Measurements from ENCODE around the gene KIAA1755.
"Not testable (repeated sequence)": the region's sequence is repeated elsewhere in the genome, so short reads cannot be mapped to it uniquely, and the experiment has no call there.

Gene KIAA1755

GRCh38 chr20:38290829-38291814 lies 30.6 kb upstream of the KIAA1755 start:
- peak in 1 of 2 donors; percentile 10 for DNase-seq

GRCh38 chr20:38286586-38287531 lies 26.3 kb upstream of the KIAA1755 start:
- DNase-seq, result peak; percentile 82 to 89

- no peak for DNase-seq
Measured at GRCh38 chr20:38284893-38285444, 24.4 kb upstream of the KIAA1755 start.

GRCh38 chr20:38284066-38284650 lies 23.6 kb upstream of the KIAA1755 start:
- not testable (repeated sequence) for DNase-seq

GRCh38 chr20:38283236-38283635 lies 22.7 kb upstream of the KIAA1755 start:
- DNase-seq, result no peak

GRCh38 chr20:38281176-38281915 lies 20.8 kb upstream of the KIAA1755 start:
- DNase-seq, result not testable (repeated sequence)

GRCh38 chr20:38278763-38279162 lies 18.2 kb upstream of the KIAA1755 start:
- DNase-seq, result no peak

GRCh38 chr20:38278131-38278530 lies 17.6 kb upstream of the KIAA1755 start:
- peak in 1 of 2 donors; percentile 19 for DNase-seq

GRCh38 chr20:38277691-38278090 lies 17.2 kb upstream of the KIAA1755 start:
- no peak for DNase-seq

- no peak for DNase-seq
Measured at GRCh38 chr20:38277285-38277684, 16.8 kb upstream of the KIAA1755 start.

- no peak for DNase-seq
Measured at GRCh38 chr20:38275815-38276550, 15.4 kb upstream of the KIAA1755 start.

- DNase-seq, result no peak
Measured at GRCh38 chr20:38272961-38273360, 12.4 kb upstream of the KIAA1755 start.

GRCh38 chr20:38272398-38272797 lies 11.9 kb upstream of the KIAA1755 start:
- no peak for DNase-seq

GRCh38 chr20:38271608-38272120 lies 11.1 kb upstream of the KIAA1755 start:
- DNase-seq, result no peak

GRCh38 chr20:38270869-38271605 lies 10.5 kb upstream of the KIAA1755 start:
- DNase-seq, result no peak

- no peak for DNase-seq
Measured at GRCh38 chr20:38269715-38270114, 9.2 kb upstream of the KIAA1755 start.

GRCh38 chr20:38269040-38269439 lies 8.5 kb upstream of the KIAA1755 start:
- no peak for DNase-seq

GRCh38 chr20:38267901-38268514 lies 7.5 kb upstream of the KIAA1755 start:
- DNase-seq, result no peak

GRCh38 chr20:38267296-38267695 lies 6.8 kb upstream of the KIAA1755 start:
- DNase-seq, result no peak

GRCh38 chr20:38266426-38266825 lies 5.9 kb upstream of the KIAA1755 start:
- DNase-seq, result no peak

Measured in hippocampal formation (tissue), 2 donors.